B cell (primary cell): ENCODE data around the gene PIP4K2A. TPM values are rescaled to one million over a fixed set of nuclear protein-coding genes. Genes with fewer than 3 reads are reported as not detected.

Source experiments
- ATAC-seq: fragments of 200-7000 bp; cut with Tn5 transposase; one replicate; pipeline ENCODE4 v1.10.0; 2021; ENCODE audit warnings: low read depth, mild to moderate bottlenecking, moderate number of reproducible peaks, moderate library complexity
- CTCF ChIA-PET: fragments of 350-600 bp; sonication (Branson Sonifier 250); formaldehyde crosslinking; loops from one replicate; lab custom pipeline; 2021; ENCODE audit warnings: antibody characterized with exemption, inconsistent platforms; lab: Charles Lee
- POLR2A ChIA-PET: fragments of 350-600 bp; sonication (Branson Sonifier 250); formaldehyde crosslinking; loops from one replicate; lab custom pipeline; 2021; ENCODE audit warnings: antibody characterized with exemption; lab: Charles Lee
- DNase-seq: peaks from one replicate; pipeline ENCODE4 v3.0.0; 2013
- H2AFZ ChIP-seq: 2 replicates; pipeline ENCODE4 v1.6.1; 2012; ENCODE audit warnings: mild to moderate bottlenecking, low read depth, low read length; ENCODE audit not compliant: insufficient read depth, poor library complexity, severe bottlenecking
- H3K27ac ChIP-seq, 2 donors: 1 replicate in 1 of 2; 2 replicates in 1 of 2; pipeline ENCODE4 v1.5.1; 2012 to 2013; ENCODE audit warnings: low read length in 2 of 2, mild to moderate bottlenecking in 2 of 2, moderate library complexity in 1 of 2
- H3K27me3 ChIP-seq, 4 experiments: fragments of 200-600 bp in 1 of 4; sonication (generic) in 1 of 4; replicated peaks in 1 of 4; 1 replicate in 2 of 4; 2 replicates in 2 of 4; pipeline versions ENCODE4 v1.6.1 to v1.7.0; 2013 to 2016; ENCODE audit warnings: low read length in 3 of 4, mild to moderate bottlenecking in 2 of 4, mixed read lengths in 1 of 4, moderate library complexity in 1 of 4; ENCODE audit not compliant: insufficient read depth in 4 of 4, control insufficient read depth in 3 of 4; ENCODE audit errors: control extremely low read depth in 1 of 4
- H3K36me3 ChIP-seq, 2 experiments: replicated peaks in 1 of 2; 1 replicate in 1 of 2; 2 replicates in 1 of 2; pipeline versions ENCODE4 v1.6.1 to v1.7.1; 2013; ENCODE audit warnings: low read length in 1 of 2; ENCODE audit not compliant: insufficient read depth in 2 of 2, control insufficient read depth in 1 of 2; ENCODE audit errors: control extremely low read depth in 1 of 2, extremely low read depth in 1 of 2
- H3K4me1 ChIP-seq, 2 donors: fragments of 200-600 bp in 1 of 2; sonication (generic) in 1 of 2; 1 replicate in 1 of 2; 2 replicates in 1 of 2; pipeline versions ENCODE4 v1.5.1 to v1.6.1; 2013 to 2017; ENCODE audit warnings: low read length in 2 of 2; ENCODE audit not compliant: control insufficient read depth in 2 of 2, insufficient read depth in 2 of 2
- H3K4me2 ChIP-seq: replicated peaks from 2 replicates; pipeline ENCODE3; 2012; ENCODE audit warnings: mild to moderate bottlenecking, low read depth, low read length; ENCODE audit not compliant: poor library complexity, severe bottlenecking
- H3K4me3 ChIP-seq, 5 experiments: fragments of 200-600 bp in 1 of 5; sonication (generic) in 1 of 5; 1 replicate in 3 of 5; 2 replicates in 2 of 5; pipeline versions ENCODE4 v1.5.1 to v1.7.0; 2011 to 2016; ENCODE audit warnings: low read length in 4 of 5, mild to moderate bottlenecking in 4 of 5, low read depth in 2 of 5, control low read depth in 1 of 5, moderate library complexity in 1 of 5; ENCODE audit not compliant: insufficient read depth in 1 of 5; ENCODE audit errors: control extremely low read depth in 1 of 5, extremely low read depth in 1 of 5
- H3K79me2 ChIP-seq: fragments of 200-600 bp; sonication (generic); one replicate; pipeline ENCODE4 v1.6.0; 2016; ENCODE audit warnings: low read length; ENCODE audit not compliant: control insufficient read depth, insufficient read depth
- H3K9ac ChIP-seq: fragments of 200-600 bp; sonication (generic); 2 replicates; pipeline ENCODE4 v1.6.1; 2017; ENCODE audit warnings: mild to moderate bottlenecking, low read length, moderate library complexity
- H3K9me3 ChIP-seq, 3 donors: one replicate each; pipeline versions ENCODE4 v1.6.1 to v1.7.1; 2013; ENCODE audit warnings: low read length in 2 of 3; ENCODE audit not compliant: control insufficient read depth in 2 of 3, insufficient read depth in 1 of 3; ENCODE audit errors: control extremely low read depth in 1 of 3
- H4K20me1 ChIP-seq: 2 replicates; pipeline ENCODE4 v1.6.0; 2012; ENCODE audit warnings: mild to moderate bottlenecking, low read length; ENCODE audit not compliant: insufficient read depth, control insufficient read depth, poor library complexity, severe bottlenecking
- H3K27ac Mint-ChIP-seq: one replicate; pipeline ENCODE4 v1.8.0; 2021; ENCODE audit warnings: mixed read lengths
- H3K27me3 Mint-ChIP-seq: one replicate; pipeline ENCODE4 v1.8.0; 2021; ENCODE audit warnings: mixed read lengths
- H3K4me1 Mint-ChIP-seq: one replicate; pipeline ENCODE4 v1.8.0; 2021; ENCODE audit warnings: mixed read lengths
- H3K4me3 Mint-ChIP-seq: one replicate; pipeline ENCODE4 v1.8.0; 2021; ENCODE audit warnings: mixed read lengths
- H3K9me3 Mint-ChIP-seq: one replicate; pipeline ENCODE4 v1.8.0; 2022; ENCODE audit warnings: mixed read lengths; ENCODE audit not compliant: insufficient read depth
- EZH2 ChIP-seq: IDR thresholded peaks from 2 replicates; pipeline ENCODE4 v1.6.1; 2012; ENCODE audit warnings: borderline replicate concordance, low read depth, mild to moderate bottlenecking, moderate library complexity, low read length; ENCODE audit not compliant: insufficient read depth, poor library complexity, severe bottlenecking
- WGBS: methylation state at CpG from one replicate; pipeline ENCODE4 v1.1.5; 2013; ENCODE audit warnings: missing lambda C conversion rate; ENCODE audit not compliant: insufficient coverage; 5-methylcytosine and 5-hydroxymethylcytosine counted together
- intact Hi-C: fragments of 100-400 bp; cut with micrococcal nuclease; formaldehyde crosslinking; loops from one replicate; pipeline ENCODE4 v1.10.0; 2022
- polyA plus RNA-seq: library from polyadenylated mRNA; depleted of rRNA; stranded (reverse); fragments of >200 nt; gene quantifications from 2 replicates; pipeline ENCODE4 v1.2.3, GENCODE V29; 2012
- total RNA-seq, 2 donors: library from RNA; stranded (reverse); fragments of 120-200 nt in 1 of 2; gene quantifications; 1 replicate in 1 of 2; 2 replicates in 1 of 2; pipeline versions ENCODE4 v1.2.3 to v1.2.4, GENCODE V29; 2013 to 2022
- TF ChIP-seq, protein P1 (sequence below): fragments of 200-600 bp; IDR thresholded peaks from one replicate; pipeline ENCODE4 v1.8.0; 2022; ENCODE audit warnings: antibody characterized with exemption, mild to moderate bottlenecking

PIP4K2A gene
- total and polyA plus RNA-seq, 2 donors (not counting 1 experiment from before 2014, with no cell fraction given) = 21.8 to 103 TPM

DNA sequence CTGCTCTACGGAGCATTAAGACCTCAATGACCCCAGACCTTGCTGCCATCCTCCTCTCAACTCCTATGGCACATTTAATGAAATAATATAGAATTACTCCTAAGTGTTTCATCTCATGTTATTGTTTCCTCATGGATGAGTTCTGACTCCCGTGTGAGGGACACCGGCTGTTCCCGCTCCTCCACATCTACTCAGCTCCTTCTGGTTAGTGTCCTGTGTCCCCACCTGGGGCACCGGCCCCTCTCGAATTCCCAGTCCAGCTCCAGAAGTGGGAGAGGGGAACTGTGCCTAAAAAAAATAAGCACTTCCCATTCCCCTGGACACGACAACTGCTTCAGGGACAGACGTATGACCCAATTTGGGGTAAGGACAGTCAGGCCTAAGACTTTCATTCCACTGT, 58.3 kb downstream of the PIP4K2A start:
- Histone ChIP-seq H3K27me3 (no peaks in the 10 kb centered on the region), H3K9ac (no peak overlapping the region), H3K4me1 (peaks cover 71 to 72% of the 10 kb centered on the region in 2 donors), H4K20me1 (peaks cover under 1% of the 10 kb centered on the region), H3K9me3 (no peaks in the 10 kb centered on the region), H3K4me3 (no peak overlapping the region), H3K36me3 (no peaks in the 10 kb centered on the region), H3K27ac (peak overlapping the region in 1 of 2 donors; percentile 28), H3K4me2 (peak overlapping the region; percentile 46), H3K79me2 (peaks cover 100% of the 10 kb centered on the region), H2AFZ (no peak overlapping the region)
- no peak for ATAC-seq
- H3K27ac Mint-ChIP-seq = peak overlapping the region; percentile 66
- 100% methylated on average over 2 of the region's 8 CpGs for WGBS
- intact Hi-C loops = loop anchor here (5.0 kb wide), 1 partner anchor 36 kb away; no protein-coding TSS in a partner anchor
- no peaks in the 10 kb centered on the region for H3K27me3 Mint-ChIP-seq
- no peak for DNase-seq
- H3K4me3 Mint-ChIP-seq = peak overlapping the region; percentile 49
- H3K4me1 Mint-ChIP-seq = peaks cover 91% of the 10 kb centered on the region
- no peaks in the 10 kb centered on the region for H3K9me3 Mint-ChIP-seq
- POLR2A ChIA-PET = no interaction called here
- no peak for TF ChIP-seq EZH2
- TF ChIP-seq, protein P1, sequence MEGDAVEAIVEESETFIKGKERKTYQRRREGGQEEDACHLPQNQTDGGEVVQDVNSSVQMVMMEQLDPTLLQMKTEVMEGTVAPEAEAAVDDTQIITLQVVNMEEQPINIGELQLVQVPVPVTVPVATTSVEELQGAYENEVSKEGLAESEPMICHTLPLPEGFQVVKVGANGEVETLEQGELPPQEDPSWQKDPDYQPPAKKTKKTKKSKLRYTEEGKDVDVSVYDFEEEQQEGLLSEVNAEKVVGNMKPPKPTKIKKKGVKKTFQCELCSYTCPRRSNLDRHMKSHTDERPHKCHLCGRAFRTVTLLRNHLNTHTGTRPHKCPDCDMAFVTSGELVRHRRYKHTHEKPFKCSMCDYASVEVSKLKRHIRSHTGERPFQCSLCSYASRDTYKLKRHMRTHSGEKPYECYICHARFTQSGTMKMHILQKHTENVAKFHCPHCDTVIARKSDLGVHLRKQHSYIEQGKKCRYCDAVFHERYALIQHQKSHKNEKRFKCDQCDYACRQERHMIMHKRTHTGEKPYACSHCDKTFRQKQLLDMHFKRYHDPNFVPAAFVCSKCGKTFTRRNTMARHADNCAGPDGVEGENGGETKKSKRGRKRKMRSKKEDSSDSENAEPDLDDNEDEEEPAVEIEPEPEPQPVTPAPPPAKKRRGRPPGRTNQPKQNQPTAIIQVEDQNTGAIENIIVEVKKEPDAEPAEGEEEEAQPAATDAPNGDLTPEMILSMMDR = no peak
- CTCF ChIA-PET = interaction anchor here (0.6 to 2.0 kb wide), 4 partner anchors 22 to 56 kb away, joined by 3 to 6 read pairs (median 4); no protein-coding TSS in a partner anchor

DNA sequence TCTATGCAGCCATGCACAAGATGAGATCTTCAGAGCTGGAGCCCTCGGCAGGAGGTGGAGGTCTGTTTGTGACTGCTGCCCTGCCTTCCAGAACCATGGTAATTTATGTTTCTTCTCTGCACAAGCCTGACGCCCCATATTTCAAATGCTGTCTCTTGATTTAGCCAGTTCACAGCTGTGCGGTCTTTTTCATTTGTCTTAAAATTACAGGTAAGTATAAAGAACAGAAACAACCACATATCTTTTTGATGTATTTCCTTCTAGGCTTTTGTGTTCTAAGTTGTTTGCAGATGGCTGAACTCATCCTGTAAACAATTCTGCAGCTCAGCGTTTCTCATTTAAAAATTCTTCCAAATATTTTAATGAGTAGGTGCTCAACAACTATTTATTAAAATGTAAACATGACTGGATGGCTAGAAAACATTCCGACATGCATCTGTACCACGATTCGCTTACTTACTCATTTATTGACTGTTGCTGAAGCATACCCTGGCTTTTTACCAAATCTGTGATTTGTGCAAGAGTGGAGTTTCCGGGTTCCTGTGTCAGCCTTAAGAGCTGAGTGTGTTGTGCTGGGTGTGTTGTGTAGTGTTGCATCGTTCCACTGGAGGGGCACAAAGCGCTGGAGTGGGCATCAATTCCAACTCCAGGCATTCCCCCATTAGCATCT, 58.9 kb downstream of the PIP4K2A start:
- H3K9me3 ChIP-seq = no peaks in the 10 kb centered on the region
- DNase-seq (no peak), ATAC-seq (no peak)
- 48% methylated on average over 3 of the region's 10 CpGs for WGBS
- POLR2A ChIA-PET = no interaction called here
- H3K4me1 Mint-ChIP-seq = peaks cover 91% of the 10 kb centered on the region
- H3K4me3 ChIP-seq = no peak overlapping the region
- no peaks in the 10 kb centered on the region for H4K20me1 ChIP-seq
- TF ChIP-seq EZH2 = no peak
- TF ChIP-seq, protein P1 = no peak
- peak overlapping the region; percentile 46 for H3K4me2 ChIP-seq
- H3K36me3 ChIP-seq = no peaks in the 10 kb centered on the region
- peak overlapping the region; percentile 66 for H3K27ac Mint-ChIP-seq
- H3K9ac ChIP-seq = peak overlapping the region; percentile 22
- no peaks in the 10 kb centered on the region for H3K9me3 Mint-ChIP-seq
- CTCF ChIA-PET = interaction anchor here (0.5 to 2.0 kb wide), 10 partner anchors 23 to 334 kb away, joined by 3 to 8 read pairs (median 3); no protein-coding TSS in a partner anchor
- H3K4me3 Mint-ChIP-seq = peak overlapping the region; percentile 49
- peak overlapping the region in 1 of 2 donors; percentile 29 for H3K27ac ChIP-seq
- H3K27me3 ChIP-seq = no peaks in the 10 kb centered on the region
- no peaks in the 10 kb centered on the region for H3K27me3 Mint-ChIP-seq
- peaks cover 75 to 78% of the 10 kb centered on the region in 2 donors for H3K4me1 ChIP-seq
- peaks cover 100% of the 10 kb centered on the region for H3K79me2 ChIP-seq
- intact Hi-C loops = loop anchor here (5.0 kb wide), 1 partner anchor 37 kb away; no protein-coding TSS in a partner anchor
- no peak overlapping the region for H2AFZ ChIP-seq
